ENCODE results near the gene SEMA3C.
A peak's percentile ranks its signal among the peaks of the same experiment; 100 is the strongest.

The SEMA3C gene

GRCh38 chr7:80891259-80891544, 27.6 kb downstream of the SEMA3C start:
- Histone ChIP-seq H3K27ac (ENCODE audit: low read depth, low read length) (peak overlapping the region; percentile 71), H3K4me1 (ENCODE audit: control insufficient read depth in 5 of 5, insufficient read depth in 5 of 5, low read length in 5 of 5) (peaks cover 0 to 26% (median 8%) of the 10 kb centered on the region in 5 donors), H3K4me3 (ENCODE audit: low read depth in 1 of 5, low read length in 5 of 5) (no peak overlapping the region), H3K27me3 (ENCODE audit: control insufficient read depth in 5 of 5, insufficient read depth in 4 of 5, low read length in 5 of 5) (no peaks in the 10 kb centered on the region), H3K9ac (ENCODE audit: low read length in 5 of 5) (peak overlapping the region in 1 of 5 donors; percentile 66), H3K36me3 (ENCODE audit: control insufficient read depth in 5 of 5, insufficient read depth in 5 of 5, low read length in 5 of 5) (peaks cover 0 to 6% (median 0%) of the 10 kb centered on the region in 5 donors), H3K9me3 (ENCODE audit: control insufficient read depth in 5 of 5, low read length in 5 of 5) (no peaks in the 10 kb centered on the region)

GRCh38 chr7:80890426-80891258, 28.2 kb downstream of the SEMA3C start:
- H3K4me1 ChIP-seq (ENCODE audit: control insufficient read depth in 5 of 5, insufficient read depth in 5 of 5, low read length in 5 of 5): peaks cover 0 to 26% (median 8%) of the 10 kb centered on the region in 5 donors
- H3K36me3 ChIP-seq (ENCODE audit: control insufficient read depth in 5 of 5, insufficient read depth in 5 of 5, low read length in 5 of 5): peaks cover 0 to 6% (median 0%) of the 10 kb centered on the region in 5 donors
- H3K27ac ChIP-seq (ENCODE audit: low read depth, low read length): peak overlapping the region; percentile 71
- no peak overlapping the region for H3K4me3 ChIP-seq (ENCODE audit: low read depth in 1 of 5, low read length in 5 of 5)
- H3K9me3 ChIP-seq (ENCODE audit: control insufficient read depth in 5 of 5, low read length in 5 of 5): no peaks in the 10 kb centered on the region
- no peaks in the 10 kb centered on the region for H3K27me3 ChIP-seq (ENCODE audit: control insufficient read depth in 5 of 5, insufficient read depth in 4 of 5, low read length in 5 of 5)
- H3K9ac ChIP-seq (ENCODE audit: low read length in 5 of 5): peak overlapping the region in 1 of 5 donors; percentile 66

GRCh38 chr7:80889525-80889924, 29.3 kb downstream of the SEMA3C start:
- Histone ChIP-seq H3K4me3 (ENCODE audit: low read depth in 1 of 5, low read length in 5 of 5) (no peak overlapping the region), H3K36me3 (ENCODE audit: control insufficient read depth in 5 of 5, insufficient read depth in 5 of 5, low read length in 5 of 5) (no peaks in the 10 kb centered on the region), H3K9me3 (ENCODE audit: control insufficient read depth in 5 of 5, low read length in 5 of 5) (no peaks in the 10 kb centered on the region), H3K27ac (ENCODE audit: low read depth, low read length) (peak overlapping the region; percentile 71), H3K27me3 (ENCODE audit: control insufficient read depth in 5 of 5, insufficient read depth in 4 of 5, low read length in 5 of 5) (no peaks in the 10 kb centered on the region), H3K9ac (ENCODE audit: low read length in 5 of 5) (peak overlapping the region in 1 of 5 donors; percentile 66), H3K4me1 (ENCODE audit: control insufficient read depth in 5 of 5, insufficient read depth in 5 of 5, low read length in 5 of 5) (peaks cover 0 to 28% (median 10%) of the 10 kb centered on the region in 5 donors)

GRCh38 chr7:80885757-80886156, 33.1 kb downstream of the SEMA3C start:
- H3K27ac ChIP-seq (ENCODE audit: low read depth, low read length): peak overlapping the region; percentile 68
- H3K4me3 ChIP-seq (ENCODE audit: low read depth in 1 of 5, low read length in 5 of 5): no peak overlapping the region
- H3K4me1 ChIP-seq (ENCODE audit: control insufficient read depth in 5 of 5, insufficient read depth in 5 of 5, low read length in 5 of 5): peaks cover 0 to 32% (median 8%) of the 10 kb centered on the region in 5 donors
- H3K36me3 ChIP-seq (ENCODE audit: control insufficient read depth in 5 of 5, insufficient read depth in 5 of 5, low read length in 5 of 5): no peaks in the 10 kb centered on the region
- H3K9me3 ChIP-seq (ENCODE audit: control insufficient read depth in 5 of 5, low read length in 5 of 5): no peaks in the 10 kb centered on the region
- no peaks in the 10 kb centered on the region for H3K27me3 ChIP-seq (ENCODE audit: control insufficient read depth in 5 of 5, insufficient read depth in 4 of 5, low read length in 5 of 5)
- H3K9ac ChIP-seq (ENCODE audit: low read length in 5 of 5): no peak overlapping the region

GRCh38 chr7:80884511-80885195, 34.2 kb downstream of the SEMA3C start:
- Histone ChIP-seq H3K27me3 (ENCODE audit: control insufficient read depth in 5 of 5, insufficient read depth in 4 of 5, low read length in 5 of 5) (no peaks in the 10 kb centered on the region), H3K36me3 (ENCODE audit: control insufficient read depth in 5 of 5, insufficient read depth in 5 of 5, low read length in 5 of 5) (no peaks in the 10 kb centered on the region), H3K27ac (ENCODE audit: low read depth, low read length) (peak overlapping the region; percentile 68), H3K9ac (ENCODE audit: low read length in 5 of 5) (peak overlapping the region in 1 of 5 donors; percentile 40), H3K9me3 (ENCODE audit: control insufficient read depth in 5 of 5, low read length in 5 of 5) (no peaks in the 10 kb centered on the region), H3K4me3 (ENCODE audit: low read depth in 1 of 5, low read length in 5 of 5) (no peak overlapping the region), H3K4me1 (ENCODE audit: control insufficient read depth in 5 of 5, insufficient read depth in 5 of 5, low read length in 5 of 5) (peaks cover 0 to 23% (median 6%) of the 10 kb centered on the region in 5 donors)

GRCh38 chr7:80883154-80884025, 35.5 kb downstream of the SEMA3C start:
- no peaks in the 10 kb centered on the region for H3K9me3 ChIP-seq (ENCODE audit: control insufficient read depth in 5 of 5, low read length in 5 of 5)
- no peak overlapping the region for H3K4me3 ChIP-seq (ENCODE audit: low read depth in 1 of 5, low read length in 5 of 5)
- peaks cover 0 to 8% (median 0%) of the 10 kb centered on the region in 5 donors for H3K36me3 ChIP-seq (ENCODE audit: control insufficient read depth in 5 of 5, insufficient read depth in 5 of 5, low read length in 5 of 5)
- H3K4me1 ChIP-seq (ENCODE audit: control insufficient read depth in 5 of 5, insufficient read depth in 5 of 5, low read length in 5 of 5): peaks cover 0 to 23% (median 6%) of the 10 kb centered on the region in 5 donors
- H3K9ac ChIP-seq (ENCODE audit: low read length in 5 of 5): peak overlapping the region in 2 of 5 donors; percentile 6 to 53
- no peaks in the 10 kb centered on the region for H3K27me3 ChIP-seq (ENCODE audit: control insufficient read depth in 5 of 5, insufficient read depth in 4 of 5, low read length in 5 of 5)
- peak overlapping the region; percentile 82 for H3K27ac ChIP-seq (ENCODE audit: low read depth, low read length)

- H3K4me1 ChIP-seq (ENCODE audit: control insufficient read depth in 5 of 5, insufficient read depth in 5 of 5, low read length in 5 of 5): peaks cover 0 to 23% (median 6%) of the 10 kb centered on the region in 5 donors
- H3K27me3 ChIP-seq (ENCODE audit: control insufficient read depth in 5 of 5, insufficient read depth in 4 of 5, low read length in 5 of 5): no peaks in the 10 kb centered on the region
- H3K36me3 ChIP-seq (ENCODE audit: control insufficient read depth in 5 of 5, insufficient read depth in 5 of 5, low read length in 5 of 5): peaks cover 0 to 8% (median 0%) of the 10 kb centered on the region in 5 donors
- H3K9me3 ChIP-seq (ENCODE audit: control insufficient read depth in 5 of 5, low read length in 5 of 5): no peaks in the 10 kb centered on the region
- H3K27ac ChIP-seq (ENCODE audit: low read depth, low read length): peak overlapping the region; percentile 82
- no peak overlapping the region for H3K4me3 ChIP-seq (ENCODE audit: low read depth in 1 of 5, low read length in 5 of 5)
- H3K9ac ChIP-seq (ENCODE audit: low read length in 5 of 5): peak overlapping the region in 1 of 5 donors; percentile 53
These were observed 36.5 kb downstream of the SEMA3C start for GRCh38 chr7:80882213-80882801.

GRCh38 chr7:80881351-80881900, 37.4 kb downstream of the SEMA3C start:
- Histone ChIP-seq H3K27ac (ENCODE audit: low read depth, low read length) (peak overlapping the region; percentile 21), H3K36me3 (ENCODE audit: control insufficient read depth in 5 of 5, insufficient read depth in 5 of 5, low read length in 5 of 5) (peaks cover 0 to 8% (median 0%) of the 10 kb centered on the region in 5 donors), H3K9me3 (ENCODE audit: control insufficient read depth in 5 of 5, low read length in 5 of 5) (no peaks in the 10 kb centered on the region), H3K4me1 (ENCODE audit: control insufficient read depth in 5 of 5, insufficient read depth in 5 of 5, low read length in 5 of 5) (peaks cover 3 to 31% (median 12%) of the 10 kb centered on the region in 5 donors), H3K27me3 (ENCODE audit: control insufficient read depth in 5 of 5, insufficient read depth in 4 of 5, low read length in 5 of 5) (no peaks in the 10 kb centered on the region), H3K4me3 (ENCODE audit: low read depth in 1 of 5, low read length in 5 of 5) (no peak overlapping the region), H3K9ac (ENCODE audit: low read length in 5 of 5) (no peak overlapping the region)

GRCh38 chr7:80879849-80880248, 39.0 kb downstream of the SEMA3C start:
- no peak overlapping the region for H3K9ac ChIP-seq (ENCODE audit: low read length in 5 of 5)
- no peaks in the 10 kb centered on the region for H3K27me3 ChIP-seq (ENCODE audit: control insufficient read depth in 5 of 5, insufficient read depth in 4 of 5, low read length in 5 of 5)
- H3K9me3 ChIP-seq (ENCODE audit: control insufficient read depth in 5 of 5, low read length in 5 of 5): no peaks in the 10 kb centered on the region
- no peak overlapping the region for H3K4me3 ChIP-seq (ENCODE audit: low read depth in 1 of 5, low read length in 5 of 5)
- H3K4me1 ChIP-seq (ENCODE audit: control insufficient read depth in 5 of 5, insufficient read depth in 5 of 5, low read length in 5 of 5): peaks cover 3 to 30% (median 12%) of the 10 kb centered on the region in 5 donors
- H3K27ac ChIP-seq (ENCODE audit: low read depth, low read length): peak overlapping the region; percentile 21
- peaks cover 0 to 8% (median 0%) of the 10 kb centered on the region in 5 donors for H3K36me3 ChIP-seq (ENCODE audit: control insufficient read depth in 5 of 5, insufficient read depth in 5 of 5, low read length in 5 of 5)
